ENCODE measurements around the gene PNPO. TPM values are rescaled to one million over a fixed set of nuclear protein-coding genes. Genes with fewer than 3 reads are reported as not detected.

PNPO gene
- total and polyA plus RNA-seq, 4 donors, result 22.4 to 26.7 (median 25.0) TPM

DNA sequence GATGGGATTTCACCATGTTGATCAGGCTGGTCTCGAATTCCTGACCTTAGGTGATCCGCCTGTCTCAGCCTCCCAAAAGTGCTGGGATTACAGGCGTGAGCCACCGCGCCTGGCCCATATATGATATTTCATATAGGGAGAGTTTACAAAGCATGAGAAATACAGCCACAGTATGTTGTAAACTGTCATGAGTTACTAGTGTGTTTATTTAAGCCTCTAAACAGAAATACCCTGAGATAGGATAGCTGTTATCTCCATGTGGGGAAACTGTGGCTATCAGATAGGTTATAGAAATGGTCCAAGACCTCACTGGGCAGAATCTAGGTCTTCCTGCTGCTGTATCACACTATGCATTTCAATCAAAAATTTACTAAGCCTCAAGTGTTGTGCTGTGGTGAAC, 27.5 kb downstream of the PNPO start:
- Histone ChIP-seq H3K9me3 (ENCODE audit: control insufficient read depth, insufficient read depth, low read length) (no peaks in the 10 kb centered on the region), H3K4me1 (ENCODE audit: control insufficient read depth, insufficient read depth, low read length) (peaks cover 14% of the 10 kb centered on the region)
- no peak for DNase-seq (ENCODE audit: low read depth in 4 of 6, low spot score in 6 of 6)

DNA sequence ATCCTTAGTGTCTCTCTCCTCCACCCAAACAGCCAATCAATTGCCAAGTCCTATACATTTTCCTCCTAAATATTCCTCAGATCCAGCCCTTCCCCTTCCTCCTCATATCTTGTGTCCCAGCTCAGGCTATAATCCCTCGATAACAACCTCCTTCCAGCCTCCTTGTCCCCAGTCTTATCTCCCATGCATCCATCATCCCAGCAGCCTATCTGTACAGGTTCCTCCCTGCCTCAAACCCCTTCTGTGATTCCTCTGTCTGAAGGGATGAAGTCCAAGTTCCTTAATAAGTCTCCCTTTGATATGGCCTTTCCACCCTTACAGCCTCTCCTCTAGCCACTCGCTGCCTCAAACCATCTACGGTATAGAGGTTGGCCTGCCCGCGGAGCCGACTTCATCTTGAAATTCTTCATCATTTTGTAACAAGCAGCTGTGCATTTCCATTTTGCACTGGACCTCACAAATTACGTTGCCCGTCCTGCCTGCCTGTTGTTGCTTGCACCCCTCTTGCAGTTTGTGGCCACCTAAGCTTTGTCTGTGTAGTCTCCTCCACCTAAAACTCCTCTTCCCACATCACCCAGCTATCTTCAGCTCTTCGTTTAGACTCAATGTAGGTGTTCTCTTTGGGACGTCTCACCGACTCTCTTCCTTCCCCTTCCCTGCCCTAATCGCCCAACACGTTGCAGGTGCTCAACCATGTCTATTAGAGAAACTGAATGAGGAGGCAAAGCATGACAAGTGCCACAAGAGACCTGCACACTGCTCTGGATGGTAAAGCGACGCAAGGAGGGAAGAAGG, 28.8 kb downstream of the PNPO start:
- Histone ChIP-seq H3K9me3 (ENCODE audit: control insufficient read depth, insufficient read depth, low read length) (no peaks in the 10 kb centered on the region), H3K4me3 (ENCODE audit: low read depth, low read length) (peak overlapping the region; percentile 43), H3K27ac (ENCODE audit: low read depth, low read length) (no peak overlapping the region), H3K27me3 (ENCODE audit: control insufficient read depth, insufficient read depth, low read length) (no peaks in the 10 kb centered on the region), H3K4me1 (ENCODE audit: control insufficient read depth, insufficient read depth, low read length) (peaks cover 14% of the 10 kb centered on the region), H3K36me3 (ENCODE audit: control insufficient read depth, insufficient read depth, low read length) (peaks cover 12% of the 10 kb centered on the region)
- DNase-seq (ENCODE audit: low read depth in 4 of 6, low spot score in 6 of 6), result no peak
- 60% methylated on average over 12 of the region's 15 CpGs for WGBS (ENCODE audit: insufficient coverage)

More for the DNA sequence above, 27.5 kb downstream of the PNPO start:
- Histone ChIP-seq H3K36me3 (ENCODE audit: control insufficient read depth, insufficient read depth, low read length) (peaks cover 2% of the 10 kb centered on the region), H3K4me3 (ENCODE audit: low read depth, low read length) (no peak overlapping the region), H3K27me3 (ENCODE audit: control insufficient read depth, insufficient read depth, low read length) (no peaks in the 10 kb centered on the region), H3K27ac (ENCODE audit: low read depth, low read length) (no peak overlapping the region)
- WGBS (ENCODE audit: insufficient coverage), result 93% methylated on average over 2 of the region's 5 CpGs

DNA sequence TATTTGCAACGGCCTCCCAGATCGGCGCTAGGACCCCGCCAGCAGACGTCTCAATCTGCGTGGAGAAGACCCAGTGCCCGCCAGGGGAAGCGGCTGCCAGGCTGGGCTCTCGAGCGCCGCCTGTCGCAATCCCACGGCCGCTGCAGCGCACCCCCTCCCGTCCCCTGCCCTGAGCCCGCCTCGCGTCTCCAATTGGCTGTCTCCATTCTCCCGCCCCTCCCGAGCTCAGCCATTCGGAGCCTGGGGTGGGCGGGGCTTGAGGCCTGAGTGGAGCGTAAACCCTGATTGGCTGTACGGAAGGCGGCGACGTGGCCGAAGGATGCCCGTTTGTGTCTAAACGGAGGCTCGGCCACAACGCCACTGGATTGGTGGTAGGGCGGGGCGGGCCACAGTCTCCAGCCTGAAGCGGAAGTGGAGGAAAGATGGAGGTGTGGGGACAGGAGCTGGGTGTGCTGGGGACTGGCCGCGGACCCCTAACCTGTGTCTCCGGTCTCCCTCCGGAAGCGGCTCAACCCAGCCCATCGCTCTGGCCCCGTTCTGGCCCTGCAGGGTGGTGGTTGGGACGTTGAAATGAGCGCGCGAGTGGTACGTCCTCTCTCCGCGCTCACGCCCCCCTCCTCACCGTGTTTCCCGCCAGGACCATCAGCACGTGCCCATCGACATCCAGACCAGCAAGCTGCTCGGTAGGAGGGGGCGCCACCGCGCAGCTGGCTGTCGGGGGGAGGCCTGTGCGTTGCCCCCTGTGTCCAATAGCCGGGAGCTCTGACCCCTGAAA, 29.5 kb downstream of the PNPO start, which contains the start of gene CDK5RAP3:
CDK5RAP3 (plus strand) TSS at position 389 of the 775 bp plus-strand sequence; CDS start at position 423, 34 bp downstream.
- H3K27ac ChIP-seq (ENCODE audit: low read depth, low read length), result peak within 1 kb of the TSS; percentile 87
- WGBS (ENCODE audit: insufficient coverage), result under 1% methylated on average over 62 of the region's 62 CpGs
- no peaks in the 10 kb centered on the region for H3K27me3 ChIP-seq (ENCODE audit: control insufficient read depth, insufficient read depth, low read length)
- H3K4me1 ChIP-seq (ENCODE audit: control insufficient read depth, insufficient read depth, low read length), result peaks cover 14% of the 10 kb centered on the region
- H3K4me3 ChIP-seq (ENCODE audit: low read depth, low read length), result peak within 1 kb of the TSS; percentile 98
- H3K9me3 ChIP-seq (ENCODE audit: control insufficient read depth, insufficient read depth, low read length), result no peaks in the 10 kb centered on the region
- peaks cover 20% of the 10 kb centered on the region for H3K36me3 ChIP-seq (ENCODE audit: control insufficient read depth, insufficient read depth, low read length)
- peak; percentile 98 to 100 (median 99) for DNase-seq (ENCODE audit: low read depth in 4 of 6, low spot score in 6 of 6)

DNA sequence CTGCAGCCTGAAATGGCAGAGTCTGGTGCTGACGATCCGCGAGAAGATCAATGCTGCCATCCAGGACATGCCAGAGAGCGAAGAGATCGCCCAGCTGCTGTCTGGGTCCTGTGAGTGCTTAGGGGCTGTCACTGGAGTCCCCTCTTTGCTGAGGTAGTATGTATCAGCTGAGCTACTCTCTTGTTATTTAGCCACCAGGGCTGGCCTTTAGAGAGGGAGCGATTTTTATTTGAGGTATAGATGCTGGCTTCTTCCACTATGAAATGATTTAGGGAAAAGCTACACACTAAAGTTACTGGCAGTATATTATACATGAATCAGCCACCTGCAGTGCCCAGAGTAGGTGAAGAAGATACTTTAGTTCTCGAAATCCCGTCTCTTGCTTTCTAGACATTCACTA, 32.2 kb downstream of the PNPO start:
- H3K4me3 ChIP-seq (ENCODE audit: low read depth, low read length), result no peak overlapping the region
- no peaks in the 10 kb centered on the region for H3K9me3 ChIP-seq (ENCODE audit: control insufficient read depth, insufficient read depth, low read length)
- DNase-seq (ENCODE audit: low read depth in 4 of 6, low spot score in 6 of 6), result no peak
- H3K27me3 ChIP-seq (ENCODE audit: control insufficient read depth, insufficient read depth, low read length), result no peaks in the 10 kb centered on the region
- peaks cover 16% of the 10 kb centered on the region for H3K4me1 ChIP-seq (ENCODE audit: control insufficient read depth, insufficient read depth, low read length)
- peaks cover 39% of the 10 kb centered on the region for H3K36me3 ChIP-seq (ENCODE audit: control insufficient read depth, insufficient read depth, low read length)
- no peak overlapping the region for H3K27ac ChIP-seq (ENCODE audit: low read depth, low read length)
- 92% methylated on average over 6 of the region's 8 CpGs for WGBS (ENCODE audit: insufficient coverage)

DNA sequence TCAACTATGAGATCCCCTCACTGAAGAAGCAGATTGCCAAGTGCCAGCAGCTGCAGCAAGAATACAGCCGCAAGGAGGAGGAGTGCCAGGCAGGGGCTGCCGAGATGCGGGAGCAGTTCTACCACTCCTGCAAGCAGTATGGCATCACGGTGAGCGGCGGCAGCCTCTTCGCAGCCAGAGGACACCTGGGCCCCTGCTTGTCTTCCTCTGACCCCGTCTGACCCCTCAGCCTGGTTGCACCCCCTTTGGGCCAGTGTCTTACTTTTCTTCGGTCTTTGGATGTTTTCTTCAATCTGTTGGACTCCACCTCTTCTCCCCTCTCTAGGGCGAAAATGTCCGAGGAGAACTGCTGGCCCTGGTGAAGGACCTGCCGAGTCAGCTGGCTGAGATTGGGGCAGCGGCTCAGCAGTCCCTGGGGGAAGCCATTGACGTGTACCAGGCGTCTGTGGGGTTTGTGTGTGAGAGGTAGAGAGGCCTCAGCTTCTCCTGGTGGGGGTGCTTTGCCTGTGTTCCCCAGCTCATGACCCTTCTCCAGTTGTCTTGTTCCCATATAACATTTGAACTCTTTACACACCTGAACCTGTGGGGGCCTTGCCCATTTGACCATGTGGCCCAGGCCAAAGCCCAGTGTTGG, 33.9 kb downstream of the PNPO start:
- peaks cover 51% of the 10 kb centered on the region for H3K36me3 ChIP-seq (ENCODE audit: control insufficient read depth, insufficient read depth, low read length)
- no peak for DNase-seq (ENCODE audit: low read depth in 4 of 6, low spot score in 6 of 6)

DNA sequence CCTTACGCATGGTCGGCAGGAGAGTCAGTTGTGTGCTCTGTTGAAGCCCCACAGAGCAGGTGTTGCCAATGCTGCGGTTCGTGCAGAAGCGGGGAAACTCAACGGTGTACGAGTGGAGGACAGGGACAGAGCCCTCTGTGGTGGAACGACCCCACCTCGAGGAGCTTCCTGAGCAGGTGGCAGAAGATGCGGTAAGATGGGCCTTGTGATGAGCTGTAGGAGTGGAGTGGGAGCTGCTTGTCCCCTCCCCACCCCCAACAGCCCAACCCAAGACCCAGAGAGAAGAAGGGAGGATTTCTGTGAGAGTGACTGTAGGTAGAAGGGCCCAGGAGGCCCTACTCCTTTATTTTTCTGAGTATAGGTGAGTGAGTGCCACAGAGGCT, 34.4 kb downstream of the PNPO start:
- 96% methylated on average over 7 of the region's 10 CpGs for WGBS (ENCODE audit: insufficient coverage)
- DNase-seq (ENCODE audit: low read depth in 4 of 6, low spot score in 6 of 6), result no peak
- peaks cover 56% of the 10 kb centered on the region for H3K36me3 ChIP-seq (ENCODE audit: control insufficient read depth, insufficient read depth, low read length)

More for the DNA sequence above, 33.9 kb downstream of the PNPO start:
- Histone ChIP-seq H3K27me3 (ENCODE audit: control insufficient read depth, insufficient read depth, low read length) (no peaks in the 10 kb centered on the region), H3K27ac (ENCODE audit: low read depth, low read length) (no peak overlapping the region), H3K4me1 (ENCODE audit: control insufficient read depth, insufficient read depth, low read length) (peaks cover 16% of the 10 kb centered on the region), H3K9me3 (ENCODE audit: control insufficient read depth, insufficient read depth, low read length) (no peaks in the 10 kb centered on the region), H3K4me3 (ENCODE audit: low read depth, low read length) (no peak overlapping the region)
- 83% methylated on average over 12 of the region's 15 CpGs for WGBS (ENCODE audit: insufficient coverage)

DNA sequence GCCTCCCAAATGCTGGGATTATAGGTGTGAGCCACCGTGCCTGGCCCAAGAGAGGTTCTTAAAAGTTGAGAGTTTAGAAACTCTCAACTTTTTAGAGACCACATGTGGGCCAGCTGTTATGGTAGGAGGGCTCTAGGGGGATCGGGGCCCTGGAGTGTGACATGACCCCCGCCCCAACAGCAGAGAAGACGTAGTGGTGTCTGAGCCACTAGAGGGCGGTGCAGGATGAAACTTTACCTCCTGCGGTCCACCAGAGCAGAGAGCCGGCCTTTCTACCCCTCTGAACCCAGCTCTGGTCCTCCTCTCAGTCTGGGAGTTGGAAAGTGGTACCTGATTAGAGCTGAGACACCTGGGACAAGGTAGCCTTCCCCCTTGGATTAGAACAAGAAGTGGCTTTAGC, 37.0 kb downstream of the PNPO start:
- whole genome bisulfite sequencing (ENCODE audit: insufficient coverage), result 14% methylated on average over 7 of the region's 7 CpGs
- H3K36me3 ChIP-seq (ENCODE audit: control insufficient read depth, insufficient read depth, low read length), result peaks cover 81% of the 10 kb centered on the region
- H3K4me1 ChIP-seq (ENCODE audit: control insufficient read depth, insufficient read depth, low read length), result peaks cover 4% of the 10 kb centered on the region
- H3K27ac ChIP-seq (ENCODE audit: low read depth, low read length), result no peak overlapping the region
- DNase-seq (ENCODE audit: low read depth in 4 of 6, low spot score in 6 of 6), result peak in 2 of 6 donors; percentile 86 to 92
- H3K4me3 ChIP-seq (ENCODE audit: low read depth, low read length), result no peak overlapping the region
- no peaks in the 10 kb centered on the region for H3K27me3 ChIP-seq (ENCODE audit: control insufficient read depth, insufficient read depth, low read length)
- H3K9me3 ChIP-seq (ENCODE audit: control insufficient read depth, insufficient read depth, low read length), result no peaks in the 10 kb centered on the region

More for the DNA sequence above, 34.4 kb downstream of the PNPO start:
- no peaks in the 10 kb centered on the region for H3K9me3 ChIP-seq (ENCODE audit: control insufficient read depth, insufficient read depth, low read length)
- H3K4me3 ChIP-seq (ENCODE audit: low read depth, low read length), result no peak overlapping the region
- no peak overlapping the region for H3K27ac ChIP-seq (ENCODE audit: low read depth, low read length)
- peaks cover 14% of the 10 kb centered on the region for H3K4me1 ChIP-seq (ENCODE audit: control insufficient read depth, insufficient read depth, low read length)
- no peaks in the 10 kb centered on the region for H3K27me3 ChIP-seq (ENCODE audit: control insufficient read depth, insufficient read depth, low read length)

DNA sequence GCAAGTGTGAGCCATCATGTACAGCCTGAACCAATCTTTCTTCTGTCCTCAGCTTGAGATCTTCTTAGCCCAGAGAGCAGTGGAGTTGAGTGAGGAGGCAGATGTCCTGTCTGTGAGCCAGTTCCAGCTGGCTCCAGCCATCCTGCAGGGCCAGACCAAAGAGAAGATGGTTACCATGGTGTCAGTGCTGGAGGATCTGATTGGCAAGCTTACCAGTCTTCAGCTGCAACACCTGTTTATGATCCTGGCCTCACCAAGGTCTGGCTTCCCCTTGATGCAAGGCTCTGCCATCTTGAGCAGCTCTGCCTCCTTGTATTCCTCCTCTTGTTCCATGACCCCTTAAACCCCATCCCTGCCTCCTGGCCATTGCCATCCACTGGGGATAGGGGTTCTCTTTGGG, 39.2 kb downstream of the PNPO start:
- H3K36me3 ChIP-seq (ENCODE audit: control insufficient read depth, insufficient read depth, low read length), result peaks cover 68% of the 10 kb centered on the region
- peaks cover 4% of the 10 kb centered on the region for H3K4me1 ChIP-seq (ENCODE audit: control insufficient read depth, insufficient read depth, low read length)
- no peak overlapping the region for H3K27ac ChIP-seq (ENCODE audit: low read depth, low read length)

DNA sequence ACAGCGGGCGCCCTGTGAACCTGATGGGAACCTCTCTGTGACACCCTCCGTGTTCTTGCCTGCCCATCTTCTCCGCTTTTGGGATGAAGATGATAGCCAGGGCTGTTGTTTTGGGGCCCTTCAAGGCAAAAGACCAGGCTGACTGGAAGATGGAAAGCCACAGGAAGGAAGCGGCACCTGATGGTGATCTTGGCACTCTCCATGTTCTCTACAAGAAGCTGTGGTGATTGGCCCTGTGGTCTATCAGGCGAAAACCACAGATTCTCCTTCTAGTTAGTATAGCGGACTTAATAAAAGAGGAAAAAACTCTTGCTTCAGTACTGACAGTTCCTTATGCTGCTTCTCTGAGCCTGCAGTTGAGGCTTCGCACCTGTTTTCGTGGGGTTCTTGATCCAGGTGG, 40.1 kb downstream of the PNPO start:
- Histone ChIP-seq H3K27ac (ENCODE audit: low read depth, low read length) (no peak overlapping the region), H3K36me3 (ENCODE audit: control insufficient read depth, insufficient read depth, low read length) (peaks cover 59% of the 10 kb centered on the region), H3K4me1 (ENCODE audit: control insufficient read depth, insufficient read depth, low read length) (peaks cover 7% of the 10 kb centered on the region), H3K4me3 (ENCODE audit: low read depth, low read length) (no peak overlapping the region), H3K9me3 (ENCODE audit: control insufficient read depth, insufficient read depth, low read length) (no peaks in the 10 kb centered on the region), H3K27me3 (ENCODE audit: control insufficient read depth, insufficient read depth, low read length) (no peaks in the 10 kb centered on the region)
- 97% methylated on average over 5 of the region's 9 CpGs for WGBS (ENCODE audit: insufficient coverage)
- no peak for DNase-seq (ENCODE audit: low read depth in 4 of 6, low spot score in 6 of 6)

More for the DNA sequence above, 39.2 kb downstream of the PNPO start:
- Histone ChIP-seq H3K27me3 (ENCODE audit: control insufficient read depth, insufficient read depth, low read length) (no peaks in the 10 kb centered on the region), H3K4me3 (ENCODE audit: low read depth, low read length) (no peak overlapping the region), H3K9me3 (ENCODE audit: control insufficient read depth, insufficient read depth, low read length) (no peaks in the 10 kb centered on the region)
- no peak for DNase-seq (ENCODE audit: low read depth in 4 of 6, low spot score in 6 of 6)

All from spinal cord (tissue), 10 donors.